Tibial nerve (tissue), 4 donors: ENCODE results near the gene DYNLT2B. TPM values are rescaled to one million over a fixed set of nuclear protein-coding genes. Genes with fewer than 3 reads are reported as not detected.
"Not testable (repeated sequence)": the region's sequence is repeated elsewhere in the genome, so short reads cannot be mapped to it uniquely, and the experiment has no call there.

Source experiments
- DNase-seq, 2 donors: peaks; one replicate each; pipeline ENCODE4 v3.0.0-alpha.2; 2019; ENCODE audit warnings: low spot score in 2 of 2
- H3K27ac ChIP-seq, 4 donors: fragments of 200-600 bp; sonication (generic) in 3 of 4; one replicate each; pipeline ENCODE4 v1.5.1; 2017 to 2019; ENCODE audit warnings: mild to moderate bottlenecking in 1 of 4
- H3K27me3 ChIP-seq, 2 donors: fragments of 200-600 bp; sonication (generic) in 1 of 2; one replicate each; pipeline versions ENCODE4 v1.5.1 to v1.6.0; 2017 to 2019
- H3K36me3 ChIP-seq, 3 donors: fragments of 200-600 bp; sonication (generic); one replicate each; pipeline ENCODE4 v1.5.1; 2018 to 2019
- H3K4me1 ChIP-seq, 4 donors: fragments of 200-600 bp; sonication (generic) in 3 of 4; one replicate each; pipeline ENCODE4 v1.5.1; 2017 to 2019
- H3K4me3 ChIP-seq, 4 donors: fragments of 200-600 bp; sonication (generic) in 3 of 4; one replicate each; pipeline ENCODE4 v1.5.1; 2017 to 2019; ENCODE audit warnings: mild to moderate bottlenecking in 1 of 4, moderate library complexity in 1 of 4
- H3K9me3 ChIP-seq, 4 donors: fragments of 200-600 bp; sonication (generic) in 3 of 4; one replicate each; pipeline ENCODE4 v1.5.1; 2017 to 2019
- CTCF ChIP-seq, 5 experiments: fragments of 200-600 bp in 3 of 5; fragments of 450-650 bp in 2 of 5; sonication (generic) in 3 of 5; IDR thresholded peaks; one replicate each; pipeline ENCODE4 v1.5.1; 2016 to 2019; ENCODE audit warnings: antibody characterized with exemption in 5 of 5, mild to moderate bottlenecking in 3 of 5, moderate library complexity in 2 of 5
- EP300 ChIP-seq, 2 donors: sonication (generic); formaldehyde crosslinking; IDR thresholded peaks; one replicate each; pipeline ENCODE4 v1.6.1; 2017; ENCODE audit warnings: antibody characterized with exemption in 2 of 2, mild to moderate bottlenecking in 1 of 2
- POLR2A ChIP-seq, 2 donors: fragments of 450-650 bp; IDR thresholded peaks; one replicate each; pipeline ENCODE4 v1.6.1; 2017; ENCODE audit warnings: antibody characterized with exemption in 2 of 2, mild to moderate bottlenecking in 2 of 2, moderate library complexity in 2 of 2
- WGBS, 2 donors: methylation state at CpG; one replicate each; pipeline ENCODE4 v1.1.5; 2018; 5-methylcytosine and 5-hydroxymethylcytosine counted together
- total RNA-seq, 4 donors: library from RNA; depleted of rRNA; stranded (reverse); fragments of >200 nt; gene quantifications; one replicate each; pipeline ENCODE4 v1.1.0, GENCODE V29; 2016

The DYNLT2B gene
- total RNA-seq, 4 donors from 2014 or later = 6.9 to 15.3 (median 8.1) TPM

GRCh38 chr3:196327405-196327804, 9.4 kb upstream of the DYNLT2B start:
- Histone ChIP-seq H3K4me3 (no peak overlapping the region), H3K27me3 (no peaks in the 10 kb centered on the region), H3K4me1 (no peaks in the 10 kb centered on the region), H3K27ac (no peak overlapping the region), H3K9me3 (no peaks in the 10 kb centered on the region), H3K36me3 (peaks cover 0 to 8% (median 0%) of the 10 kb centered on the region in 3 donors)
- DNase-seq = no peak
- TF ChIP-seq POLR2A (IDR thresholded peaks at IDR 0.05) = no peak
- 35 to 40% methylated on average over 6 of the region's 6 CpGs for WGBS, 2 donors

- H3K36me3 ChIP-seq = peaks cover 0 to 8% (median 0%) of the 10 kb centered on the region in 3 donors
- H3K9me3 ChIP-seq = no peaks in the 10 kb centered on the region
- 77 to 85% methylated on average over 9 of the region's 9 CpGs for WGBS, 2 donors
- no peaks in the 10 kb centered on the region for H3K27me3 ChIP-seq
- no peaks in the 10 kb centered on the region for H3K4me1 ChIP-seq
- no peak for DNase-seq
- H3K4me3 ChIP-seq = no peak overlapping the region
- TF ChIP-seq CTCF (IDR thresholded peaks at IDR 0.05) (no peak), POLR2A (IDR thresholded peaks at IDR 0.05) (no peak), EP300 (IDR thresholded peaks at IDR 0.05) (no peak)
- H3K27ac ChIP-seq = no peak overlapping the region
Measured at GRCh38 chr3:196326936-196327335, 8.9 kb upstream of the DYNLT2B start.

- H3K36me3 ChIP-seq = peaks cover 0 to 8% (median 0%) of the 10 kb centered on the region in 3 donors
- WGBS, 2 donors = 50 to 52% methylated on average over 11 of the region's 11 CpGs
- no peak overlapping the region for H3K27ac ChIP-seq
- TF ChIP-seq CTCF (IDR thresholded peaks at IDR 0.05) (no peak), POLR2A (IDR thresholded peaks at IDR 0.05) (no peak), EP300 (IDR thresholded peaks at IDR 0.05) (no peak)
- no peak overlapping the region for H3K4me3 ChIP-seq
- no peak for DNase-seq
- H3K27me3 ChIP-seq = no peaks in the 10 kb centered on the region
- H3K4me1 ChIP-seq = peaks cover 0 to 9% (median 0%) of the 10 kb centered on the region in 4 donors
- no peaks in the 10 kb centered on the region for H3K9me3 ChIP-seq
Measured at GRCh38 chr3:196323691-196324090, 5.7 kb upstream of the DYNLT2B start.

GRCh38 chr3:196323016-196323415, 5.0 kb upstream of the DYNLT2B start:
- peaks cover 0 to 8% (median 0%) of the 10 kb centered on the region in 3 donors for H3K36me3 ChIP-seq
- TF ChIP-seq POLR2A (IDR thresholded peaks at IDR 0.05) (no peak), CTCF (IDR thresholded peaks at IDR 0.05) (no peak), EP300 (IDR thresholded peaks at IDR 0.05) (no peak)
- no peak overlapping the region for H3K4me3 ChIP-seq
- peaks cover 0 to 10% (median 0%) of the 10 kb centered on the region in 4 donors for H3K4me1 ChIP-seq
- no peaks in the 10 kb centered on the region for H3K9me3 ChIP-seq
- 95 to 96% methylated on average over 4 of the region's 4 CpGs for WGBS, 2 donors
- no peaks in the 10 kb centered on the region for H3K27me3 ChIP-seq
- DNase-seq = no peak
- H3K27ac ChIP-seq = no peak overlapping the region

GRCh38 chr3:196321162-196321561, 3.1 kb upstream of the DYNLT2B start:
- 76 to 78% methylated on average over 11 of the region's 11 CpGs for WGBS, 2 donors
- Histone ChIP-seq H3K36me3 (peaks cover 0 to 8% (median 0%) of the 10 kb centered on the region in 3 donors), H3K27ac (no peak overlapping the region), H3K4me1 (peaks cover 0 to 15% (median 0%) of the 10 kb centered on the region in 4 donors), H3K4me3 (no peak overlapping the region), H3K27me3 (no peaks in the 10 kb centered on the region), H3K9me3 (no peaks in the 10 kb centered on the region)
- no peak for TF ChIP-seq POLR2A (IDR thresholded peaks at IDR 0.05)
- no peak for TF ChIP-seq CTCF (IDR thresholded peaks at IDR 0.05)
- no peak for TF ChIP-seq EP300 (IDR thresholded peaks at IDR 0.05)
- DNase-seq = no peak

GRCh38 chr3:196320137-196320536, 2.1 kb upstream of the DYNLT2B start:
- Histone ChIP-seq H3K27ac (no peak overlapping the region), H3K36me3 (peaks cover 0 to 8% (median 0%) of the 10 kb centered on the region in 3 donors), H3K4me1 (peaks cover 0 to 15% (median 0%) of the 10 kb centered on the region in 4 donors), H3K9me3 (no peaks in the 10 kb centered on the region), H3K27me3 (no peaks in the 10 kb centered on the region), H3K4me3 (no peak overlapping the region)
- no peak for DNase-seq
- TF ChIP-seq EP300 (IDR thresholded peaks at IDR 0.05) = no peak
- TF ChIP-seq CTCF (IDR thresholded peaks at IDR 0.05) = no peak
- 58 to 65% methylated on average over 3 of the region's 3 CpGs for WGBS, 2 donors

GRCh38 chr3:196316799-196317686, 997 bp downstream of the DYNLT2B start:
- H3K27me3 ChIP-seq, H3K36me3 ChIP-seq, DNase-seq, H3K9me3 ChIP-seq: not testable (repeated sequence)
- H3K4me1 ChIP-seq = peaks cover 0 to 15% (median 0%) of the 10 kb centered on the region in 4 donors
- H3K27ac ChIP-seq = peak overlapping the region; percentile 83 to 96 (median 94)
- H3K4me3 ChIP-seq = peak overlapping the region; percentile 80 to 87 (median 82)
- WGBS, 2 donors = 7 to 10% methylated on average over 9 to 16 of the region's 17 CpGs
